ENCODE data around the gene CST9L.

CST9L gene

GRCh38 chr20:23587631-23588030, 19.3 kb upstream of the CST9L start:
- TF ChIP-seq CTCF (IDR thresholded peaks at IDR 0.05; ENCODE audit: borderline replicate concordance, insufficient read depth, low read depth, low read length) = no peak
- H3K4me3 ChIP-seq (ENCODE audit: low read depth, low read length) = no peak overlapping the region

GRCh38 chr20:23586735-23587525, 18.6 kb upstream of the CST9L start:
- TF ChIP-seq CTCF (IDR thresholded peaks at IDR 0.05; ENCODE audit: borderline replicate concordance, insufficient read depth, low read depth, low read length) = no peak

GRCh38 chr20:23585808-23586734, 17.8 kb upstream of the CST9L start:
- no peak overlapping the region for H3K4me3 ChIP-seq (ENCODE audit: low read depth, low read length)
- no peak for TF ChIP-seq CTCF (IDR thresholded peaks at IDR 0.05; ENCODE audit: borderline replicate concordance, insufficient read depth, low read depth, low read length)

More at GRCh38 chr20:23586735-23587525, 18.6 kb upstream of the CST9L start:
- H3K4me3 ChIP-seq (ENCODE audit: low read depth, low read length) = no peak overlapping the region

GRCh38 chr20:23585449-23585807, 17.1 kb upstream of the CST9L start:
- no peak for TF ChIP-seq CTCF (IDR thresholded peaks at IDR 0.05; ENCODE audit: borderline replicate concordance, insufficient read depth, low read depth, low read length)
- no peak overlapping the region for H3K4me3 ChIP-seq (ENCODE audit: low read depth, low read length)

- no peak for TF ChIP-seq CTCF (IDR thresholded peaks at IDR 0.05; ENCODE audit: borderline replicate concordance, insufficient read depth, low read depth, low read length)
- no peak overlapping the region for H3K4me3 ChIP-seq (ENCODE audit: low read depth, low read length)
Measured at GRCh38 chr20:23584434-23585199, 16.3 kb upstream of the CST9L start.

GRCh38 chr20:23583526-23583925, 15.2 kb upstream of the CST9L start:
- TF ChIP-seq CTCF (IDR thresholded peaks at IDR 0.05; ENCODE audit: borderline replicate concordance, insufficient read depth, low read depth, low read length) = no peak
- no peak overlapping the region for H3K4me3 ChIP-seq (ENCODE audit: low read depth, low read length)

All from GM12875 (cell line).